Measurements from ENCODE around the gene DNASE1.
A peak's percentile ranks its signal among the peaks of the same experiment; 100 is the strongest.
"Not testable (repeated sequence)": the region's sequence is repeated elsewhere in the genome, so short reads cannot be mapped to it uniquely, and the experiment has no call there.

Gene DNASE1

GRCh38 chr16:3654249-3654991 is at the start of gene DNASE1:
Gene DNASE1, plus strand, starts transcription at chr16:3654691. Its CDS starts 683 bp downstream, at chr16:3655374.
- peak; percentile 56 for DNase-seq

GRCh38 chr16:3606441-3606840 is 48.0 kb upstream of the DNASE1 start:
- no peak for DNase-seq

- no peak for DNase-seq
Measured at GRCh38 chr16:3607161-3607560, 47.3 kb upstream of the DNASE1 start.

- no peak for DNase-seq
Measured at GRCh38 chr16:3607634-3608033, 46.9 kb upstream of the DNASE1 start.

GRCh38 chr16:3608069-3608468 is 46.4 kb upstream of the DNASE1 start:
- DNase-seq: no peak

- DNase-seq: not testable (repeated sequence)
Measured at GRCh38 chr16:3608976-3609375, 45.5 kb upstream of the DNASE1 start.

- no peak for DNase-seq
Measured at GRCh38 chr16:3609895-3610697, 44.4 kb upstream of the DNASE1 start.

- DNase-seq: no peak
Measured at GRCh38 chr16:3610698-3611145, 43.8 kb upstream of the DNASE1 start.

- DNase-seq: peak; percentile 89
Measured at GRCh38 chr16:3611146-3611975, 43.1 kb upstream of the DNASE1 start, which contains the start of gene SLX4. Gene SLX4, minus strand, starts transcription at chr16:3611606. Its CDS starts 2,642 bp downstream, at chr16:3608964.

GRCh38 chr16:3612510-3613466 is 41.7 kb upstream of the DNASE1 start:
- no peak for DNase-seq

GRCh38 chr16:3618769-3619141 is 35.7 kb upstream of the DNASE1 start:
- DNase-seq: no peak

GRCh38 chr16:3623642-3624041 is 30.8 kb upstream of the DNASE1 start:
- DNase-seq: no peak

- DNase-seq: no peak
Measured at GRCh38 chr16:3625331-3625730, 29.2 kb upstream of the DNASE1 start.

GRCh38 chr16:3625911-3626732 is 28.4 kb upstream of the DNASE1 start:
- DNase-seq: no peak

- DNase-seq: peak; percentile 29
Measured at GRCh38 chr16:3637371-3637923, 17.0 kb upstream of the DNASE1 start.

- no peak for DNase-seq
Measured at GRCh38 chr16:3638916-3639644, 15.4 kb upstream of the DNASE1 start.

- DNase-seq: no peak
Measured at GRCh38 chr16:3640207-3640606, 14.3 kb upstream of the DNASE1 start.

GRCh38 chr16:3640632-3641501 is 13.6 kb upstream of the DNASE1 start:
- DNase-seq: no peak
